HepG2 (cell line): ENCODE results near the gene TOP2A. TPM values are rescaled to one million over a fixed set of nuclear protein-coding genes. Genes with fewer than 3 reads are reported as not detected.

Experiments
- BRD4 ChIP-seq: sonication (generic); formaldehyde crosslinking; IDR thresholded peaks from 2 replicates; pipeline ENCODE4 v1.4.0; 2020; ENCODE audit warnings: missing genetic modification reagents
- GPN1 ChIP-seq: sonication (generic); formaldehyde crosslinking; IDR thresholded peaks from 2 replicates; pipeline ENCODE4 v1.5.1; 2020; ENCODE audit warnings: missing genetic modification reagents, borderline replicate concordance
- ISL2 ChIP-seq: sonication (generic); formaldehyde crosslinking; IDR thresholded peaks from 2 replicates; pipeline ENCODE4 v1.5.0; 2020; ENCODE audit warnings: missing genetic modification reagents
- KDM5B ChIP-seq: sonication (generic); formaldehyde crosslinking; IDR thresholded peaks from 2 replicates; pipeline ENCODE4 v1.4.0; 2020; ENCODE audit warnings: missing genetic modification reagents, mild to moderate bottlenecking, borderline replicate concordance
- PLRG1 ChIP-seq: fragments of 450-650 bp; conservative IDR thresholded peaks from 2 replicates; pipeline ENCODE4 v1.6.1; 2016
- RBFOX2 ChIP-seq: fragments of 200-400 bp; formaldehyde crosslinking; IDR thresholded peaks from 2 replicates; pipeline ENCODE4 v1.6.1; 2017; ENCODE audit warnings: low read depth, mild to moderate bottlenecking, low read length
- RBM39 ChIP-seq: fragments of 200-400 bp; formaldehyde crosslinking; IDR thresholded peaks from one replicate; pipeline ENCODE4 v1.6.1; 2018; ENCODE audit warnings: antibody characterized with exemption, mild to moderate bottlenecking, low read depth, low read length; ENCODE audit not compliant: poor library complexity, severe bottlenecking
- STAG1 ChIP-seq: sonication (generic); formaldehyde crosslinking; IDR thresholded peaks from 2 replicates; pipeline ENCODE4 v1.4.0; 2020; ENCODE audit warnings: missing genetic modification reagents
- STAT6 ChIP-seq: sonication (generic); formaldehyde crosslinking; IDR thresholded peaks from 2 replicates; pipeline ENCODE4 v1.4.0; 2020; ENCODE audit warnings: missing genetic modification reagents, mild to moderate bottlenecking, borderline replicate concordance
- TEF ChIP-seq: sonication (generic); formaldehyde crosslinking; IDR thresholded peaks from 2 replicates; pipeline ENCODE4 v1.5.0; 2020; ENCODE audit warnings: missing genetic modification reagents
- ZBTB2 ChIP-seq: sonication (generic); formaldehyde crosslinking; IDR thresholded peaks from 2 replicates; pipeline ENCODE4 v1.8.0; 2022; ENCODE audit warnings: low read depth, missing genetic modification reagents
- ZBTB20 ChIP-seq: sonication (generic); formaldehyde crosslinking; IDR thresholded peaks from 2 replicates; pipeline ENCODE4 v1.8.1; 2023; ENCODE audit warnings: missing genetic modification reagents, low read depth, mild to moderate bottlenecking, borderline replicate concordance
- ZBTB7A ChIP-seq: sonication (generic); formaldehyde crosslinking; IDR thresholded peaks from 2 replicates; pipeline ENCODE4 v1.8.0; 2022; ENCODE audit warnings: mild to moderate bottlenecking, missing genetic modification reagents
- ZC3H13 ChIP-seq: sonication (generic); formaldehyde crosslinking; IDR thresholded peaks from 2 replicates; pipeline ENCODE4 v1.8.1; 2023; ENCODE audit warnings: mild to moderate bottlenecking, missing genetic modification reagents, moderate library complexity
- ZEB1 ChIP-seq: IDR thresholded peaks from 2 replicates; pipeline ENCODE4 v1.6.1; 2012; ENCODE audit warnings: mild to moderate bottlenecking, low read depth, inconsistent platforms; ENCODE audit not compliant: insufficient replicate concordance
- ZNF317 ChIP-seq: sonication (generic); formaldehyde crosslinking; IDR thresholded peaks from 2 replicates; pipeline ENCODE4 v1.5.0; 2020; ENCODE audit warnings: mild to moderate bottlenecking, missing genetic modification reagents
- ZNF430 ChIP-seq: sonication (generic); formaldehyde crosslinking; IDR thresholded peaks from 2 replicates; pipeline ENCODE4 v1.9.0; 2021; ENCODE audit warnings: mild to moderate bottlenecking, missing genetic modification reagents
- ZNF543 ChIP-seq: sonication (generic); formaldehyde crosslinking; IDR thresholded peaks from 2 replicates; pipeline ENCODE4 v1.4.0; 2020; ENCODE audit warnings: mild to moderate bottlenecking, missing genetic modification reagents
- ZNF552 ChIP-seq: sonication (generic); formaldehyde crosslinking; IDR thresholded peaks from 2 replicates; pipeline ENCODE4 v1.9.0; 2022; ENCODE audit warnings: missing genetic modification reagents, mild to moderate bottlenecking, borderline replicate concordance
- ZNF691 ChIP-seq: sonication (generic); formaldehyde crosslinking; IDR thresholded peaks from 2 replicates; pipeline ENCODE4 v1.4.0; 2020; ENCODE audit warnings: missing genetic modification reagents, low read depth, mild to moderate bottlenecking, borderline replicate concordance
- ZNF7 ChIP-seq: IDR thresholded peaks from 2 replicates; pipeline ENCODE4 v1.6.1; 2016; ENCODE audit warnings: missing biosample characterization, missing genetic modification reagents
- ZNF780A ChIP-seq: sonication (generic); formaldehyde crosslinking; IDR thresholded peaks from 2 replicates; pipeline ENCODE4 v1.8.0; 2022; ENCODE audit warnings: mild to moderate bottlenecking, missing genetic modification reagents, moderate library complexity
- ZNF788 ChIP-seq: sonication (generic); formaldehyde crosslinking; IDR thresholded peaks from 2 replicates; pipeline ENCODE4 v1.5.0; 2020; ENCODE audit warnings: mild to moderate bottlenecking, missing genetic modification reagents, borderline replicate concordance
- ZNF883 ChIP-seq: sonication (generic); formaldehyde crosslinking; IDR thresholded peaks from 2 replicates; pipeline ENCODE4 v1.5.1; 2020; ENCODE audit warnings: mild to moderate bottlenecking, missing genetic modification reagents; ENCODE audit errors: not compliant biosample characterization
- ZSCAN12 ChIP-seq: sonication (generic); formaldehyde crosslinking; IDR thresholded peaks from 2 replicates; pipeline ENCODE4 v1.9.0; 2021; ENCODE audit warnings: mild to moderate bottlenecking, missing genetic modification reagents
- polyA plus RNA-seq, 8 experiments: library from polyadenylated mRNA; depleted of rRNA in 3 of 8; stranded (reverse) in 7 of 8; unstranded in 1 of 8; fragments of >200 nt; fragmentation: Illumina TruSeq in 4 of 8; extraction: Trizol in 4 of 8; gene quantifications; 2 replicates each; pipeline versions ENCODE4 v1.2.1 to v1.2.3, GENCODE V29; 2011 to 2016; ENCODE audit warnings: low read depth in 4 of 8, missing spikeins in 1 of 8, mixed read lengths in 1 of 8; ENCODE audit not compliant: insufficient read depth in 1 of 8
- total RNA-seq, 5 experiments: library from RNA; depleted of rRNA; stranded (reverse); fragments of >200 nt; fragmentation: Illumina TruSeq; extraction: Trizol; gene quantifications; 2 replicates each; pipeline ENCODE4 v1.2.3, GENCODE V29; 2016; ENCODE audit warnings: low read depth in 1 of 5

Gene TOP2A
- total and polyA plus RNA-seq, 2 of the 13 experiments (the other 11 are each of a cell fraction or from before 2014, with no cell fraction given) = 108 to 327 TPM

- TF ChIP-seq ZEB1 (no peak), PLRG1 (no peak), KDM5B (peak; percentile 88; the same call in 1 of the 2 replicates), STAG1 (CRISPR knock-in tag) (peak; percentile 74), RBFOX2 (peak; percentile 42; the same call in 1 of the 2 replicates), STAT6 (CRISPR knock-in tag) (no peak), ZBTB2 (CRISPR knock-in tag) (peak; percentile 93), ZNF691 (peak; percentile 88), ZNF788 (CRISPR knock-in tag) (peak; percentile 70; the same call in 1 of the 2 replicates), ISL2 (no peak), BRD4 (CRISPR knock-in tag) (peak; percentile 76; the same call in 1 of the 2 replicates), ZNF317 (no peak), ZNF7 (CRISPR knock-in tag) (no peak), ZNF543 (CRISPR knock-in tag) (peak; percentile 63; the same call in 1 of the 2 replicates), RBM39 (no peak), ZC3H13 (CRISPR knock-in tag) (peak; percentile 85), ZBTB7A (CRISPR knock-in tag) (peak; percentile 11; the same call in 1 of the 2 replicates), ZBTB20 (no peak), ZSCAN12 (CRISPR knock-in tag) (peak; percentile 59), ZNF552 (CRISPR knock-in tag) (no peak; the same call in 1 of the 2 replicates), ZNF780A (peak; percentile 85; the same call in 1 of the 2 replicates), ZNF430 (CRISPR knock-in tag) (peak; percentile 66; the same call in 1 of the 2 replicates), GPN1 (CRISPR knock-in tag) (no peak; the same call in 1 of the 2 replicates), ZNF883 (CRISPR knock-in tag) (peak; percentile 59), TEF (CRISPR knock-in tag) (no peak)
Measured at GRCh38 chr17:40443196-40443987, 25.7 kb upstream of the TOP2A start, which contains the start of gene IGFBP4 (continued).
